GM19324 (cell line): ENCODE data around the gene TDRD5.

Experiments used
- ATAC-seq: cut with Tn5 transposase; IDR thresholded peaks from one replicate; pipeline ENCODE4 v1.9.1; 2021; ENCODE audit warnings: mild to moderate bottlenecking, moderate library complexity; ENCODE audit not compliant: unreplicated experiment, low FRiP score

Gene TDRD5

DNA sequence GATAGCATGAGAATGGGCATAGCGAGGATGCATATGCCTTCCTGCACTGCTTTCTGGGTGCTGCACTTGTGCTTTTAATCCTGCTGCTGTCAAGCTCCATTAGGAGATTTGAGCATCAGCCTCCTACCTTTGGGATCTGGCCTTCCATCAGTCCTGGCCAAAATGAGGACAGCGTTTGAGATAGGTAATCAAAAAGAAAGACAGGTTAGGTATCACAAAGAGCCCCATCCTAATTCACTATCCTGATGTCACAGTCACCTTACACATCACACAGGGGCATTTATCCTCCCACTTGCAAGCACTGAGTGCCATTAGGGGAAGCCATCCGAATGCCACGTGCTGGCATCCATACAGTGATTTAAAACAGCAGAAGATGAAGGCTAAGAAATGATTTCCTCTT, 138.2 kb downstream of the TDRD5 start:
- no peak for ATAC-seq

DNA sequence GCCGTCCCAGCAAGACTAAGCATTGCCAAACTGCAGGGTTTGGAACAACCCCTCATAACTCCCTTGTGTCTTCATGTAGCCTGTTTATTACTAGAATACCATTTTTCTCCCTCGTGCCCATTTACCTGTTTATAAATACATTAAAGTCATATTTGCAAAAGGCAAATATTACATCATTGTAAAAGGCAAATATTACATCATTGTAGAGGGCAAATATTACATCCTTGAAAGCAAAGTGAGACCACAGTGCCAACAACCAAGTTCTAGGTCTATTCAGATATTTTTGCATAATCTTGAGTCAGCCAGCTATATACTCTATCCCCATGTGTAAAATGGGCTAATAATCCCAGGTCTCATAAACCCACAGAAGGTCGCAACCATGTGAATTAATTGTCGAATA, 140.0 kb downstream of the TDRD5 start:
- no peak for ATAC-seq
